Activated T-helper 2 cell treated with anti-CD3 and anti-CD28 coated beads, Interferon-gamma antibody, Interleukin-2, Interleukin-4, amounts not matched to agents 10 μg/mL and 5 μg/mL and 100 μg/mL, durations not matched to agents 14 hours and 24 hours and 36 hours (primary cell): ENCODE data around the gene UBA1. TPM values are rescaled to one million over a fixed set of nuclear protein-coding genes. Genes with fewer than 3 reads are reported as not detected.

ENCODE experiments used
- DNase-seq: peaks from one replicate; pipeline ENCODE4 v3.0.0; 2021; ENCODE audit warnings: low spot score
- H3K27ac Mint-ChIP-seq: one replicate; pipeline ENCODE4 v1.8.0; 2021; ENCODE audit warnings: mixed read lengths
- H3K27me3 Mint-ChIP-seq: one replicate; pipeline ENCODE4 v1.8.0; 2021; ENCODE audit warnings: low read depth, mixed read lengths
- H3K36me3 Mint-ChIP-seq: one replicate; pipeline ENCODE4 v1.8.0; 2021; ENCODE audit warnings: low read depth, mixed read lengths
- H3K4me1 Mint-ChIP-seq: one replicate; pipeline ENCODE4 v1.8.0; 2021; ENCODE audit warnings: low read depth, mixed read lengths
- H3K4me3 Mint-ChIP-seq: one replicate; pipeline ENCODE4 v1.8.0; 2021; ENCODE audit warnings: low read depth, mild to moderate bottlenecking, moderate library complexity, mixed read lengths
- H3K9me3 Mint-ChIP-seq: one replicate; pipeline ENCODE4 v1.8.0; 2021; ENCODE audit warnings: mixed read lengths
- intact Hi-C: fragments of 100-400 bp; cut with micrococcal nuclease; formaldehyde crosslinking; loops from one replicate; pipeline ENCODE4 v1.15.1; 2023
- total RNA-seq: library from RNA; stranded (reverse); gene quantifications from 2 replicates; pipeline ENCODE4 v1.2.3, GENCODE V29; 2022

UBA1 gene
- total RNA-seq, 1 donor from 2014 or later, result 242 TPM

GRCh38 chrX:47233333-47234113, 39.9 kb downstream of the UBA1 start:
- no peaks in the 10 kb centered on the region for H3K9me3 Mint-ChIP-seq
- H3K27ac Mint-ChIP-seq, result peak overlapping the region; percentile 95
- peaks cover 17% of the 10 kb centered on the region for H3K4me1 Mint-ChIP-seq
- intact Hi-C loops, result loop anchor here (1.0 to 10.0 kb wide), 4 partner anchors 15 to 81 kb away; partner anchors contain the start of genes CDK16 and UBA1
- peak; percentile 91 for DNase-seq
- H3K27me3 Mint-ChIP-seq, result no peaks in the 10 kb centered on the region
- H3K4me3 Mint-ChIP-seq, result peak overlapping the region; percentile 86
- peaks cover 20% of the 10 kb centered on the region for H3K36me3 Mint-ChIP-seq

- Mint-ChIP-seq H3K9me3 (no peaks in the 10 kb centered on the region), H3K36me3 (peaks cover 17% of the 10 kb centered on the region), H3K27ac (peak overlapping the region; percentile 60), H3K4me1 (peaks cover 17% of the 10 kb centered on the region), H3K27me3 (no peaks in the 10 kb centered on the region), H3K4me3 (peak overlapping the region; percentile 86)
- intact Hi-C loops, result loop anchor here (10.0 kb wide), 1 partner anchor 80 kb away; no protein-coding TSS in a partner anchor
- DNase-seq, result no peak
Observed at GRCh38 chrX:47234583-47234982, 41.0 kb downstream of the UBA1 start.

GRCh38 chrX:47235691-47236103, 42.1 kb downstream of the UBA1 start:
- no peak for DNase-seq
- intact Hi-C loops, result loop anchor here (10.0 kb wide), 1 partner anchor 79 kb away; no protein-coding TSS in a partner anchor
- H3K27ac Mint-ChIP-seq, result peak overlapping the region; percentile 26
- peaks cover 17% of the 10 kb centered on the region for H3K4me1 Mint-ChIP-seq
- H3K4me3 Mint-ChIP-seq, result peak overlapping the region; percentile 48
- peaks cover 20% of the 10 kb centered on the region for H3K36me3 Mint-ChIP-seq
- no peaks in the 10 kb centered on the region for H3K9me3 Mint-ChIP-seq
- H3K27me3 Mint-ChIP-seq, result no peaks in the 10 kb centered on the region

GRCh38 chrX:47239199-47239598, 45.6 kb downstream of the UBA1 start:
- H3K4me1 Mint-ChIP-seq, result peaks cover 12% of the 10 kb centered on the region
- H3K36me3 Mint-ChIP-seq, result peaks cover 32% of the 10 kb centered on the region
- no peak for DNase-seq
- H3K9me3 Mint-ChIP-seq, result no peaks in the 10 kb centered on the region
- intact Hi-C loops, result loop anchor here (10.0 kb wide), 1 partner anchor 76 kb away; no protein-coding TSS in a partner anchor
- no peak overlapping the region for H3K27ac Mint-ChIP-seq
- no peak overlapping the region for H3K4me3 Mint-ChIP-seq
- H3K27me3 Mint-ChIP-seq, result no peaks in the 10 kb centered on the region

GRCh38 chrX:47239898-47240545, 46.4 kb downstream of the UBA1 start:
- peaks cover 37% of the 10 kb centered on the region for H3K36me3 Mint-ChIP-seq
- H3K4me1 Mint-ChIP-seq, result peaks cover 12% of the 10 kb centered on the region
- no peak overlapping the region for H3K27ac Mint-ChIP-seq
- no peak for DNase-seq
- H3K27me3 Mint-ChIP-seq, result no peaks in the 10 kb centered on the region
- intact Hi-C loops, result loop anchor here (10.0 kb wide), 1 partner anchor 75 kb away; no protein-coding TSS in a partner anchor
- no peak overlapping the region for H3K4me3 Mint-ChIP-seq
- no peaks in the 10 kb centered on the region for H3K9me3 Mint-ChIP-seq

- intact Hi-C loops, result no loop called here
- Mint-ChIP-seq H3K36me3 (peaks cover 33% of the 10 kb centered on the region), H3K27ac (no peak overlapping the region), H3K27me3 (no peaks in the 10 kb centered on the region), H3K4me3 (no peak overlapping the region), H3K4me1 (peaks cover 6% of the 10 kb centered on the region), H3K9me3 (no peaks in the 10 kb centered on the region)
- no peak for DNase-seq
Observed at GRCh38 chrX:47240619-47241018, 47.0 kb downstream of the UBA1 start.

GRCh38 chrX:47241201-47242011, 47.8 kb downstream of the UBA1 start:
- H3K4me1 Mint-ChIP-seq, result peaks cover 2% of the 10 kb centered on the region
- H3K27me3 Mint-ChIP-seq, result no peaks in the 10 kb centered on the region
- DNase-seq, result no peak
- no peak overlapping the region for H3K27ac Mint-ChIP-seq
- H3K36me3 Mint-ChIP-seq, result peaks cover 40% of the 10 kb centered on the region
- no peaks in the 10 kb centered on the region for H3K9me3 Mint-ChIP-seq
- intact Hi-C loops, result no loop called here
- no peak overlapping the region for H3K4me3 Mint-ChIP-seq

- no peak overlapping the region for H3K27ac Mint-ChIP-seq
- H3K9me3 Mint-ChIP-seq, result no peaks in the 10 kb centered on the region
- H3K36me3 Mint-ChIP-seq, result peaks cover 42% of the 10 kb centered on the region
- H3K4me3 Mint-ChIP-seq, result no peak overlapping the region
- intact Hi-C loops, result no loop called here
- no peak for DNase-seq
- no peaks in the 10 kb centered on the region for H3K27me3 Mint-ChIP-seq
- H3K4me1 Mint-ChIP-seq, result peaks cover 4% of the 10 kb centered on the region
Observed at GRCh38 chrX:47242321-47242720, 48.7 kb downstream of the UBA1 start.

GRCh38 chrX:47243351-47243750, 49.7 kb downstream of the UBA1 start:
- Mint-ChIP-seq H3K27ac (no peak overlapping the region), H3K9me3 (no peaks in the 10 kb centered on the region), H3K4me1 (peaks cover 13% of the 10 kb centered on the region), H3K36me3 (peaks cover 45% of the 10 kb centered on the region), H3K27me3 (no peaks in the 10 kb centered on the region), H3K4me3 (no peak overlapping the region)
- intact Hi-C loops, result no loop called here
- no peak for DNase-seq

GRCh38 chrX:47244676-47245075, 51.0 kb downstream of the UBA1 start:
- Mint-ChIP-seq H3K36me3 (peaks cover 48% of the 10 kb centered on the region), H3K9me3 (no peaks in the 10 kb centered on the region), H3K27me3 (no peaks in the 10 kb centered on the region), H3K4me3 (no peak overlapping the region), H3K4me1 (peaks cover 18% of the 10 kb centered on the region), H3K27ac (no peak overlapping the region)
- no peak for DNase-seq
- intact Hi-C loops, result no loop called here

- intact Hi-C loops, result no loop called here
- no peaks in the 10 kb centered on the region for H3K9me3 Mint-ChIP-seq
- H3K4me1 Mint-ChIP-seq, result peaks cover 19% of the 10 kb centered on the region
- no peak overlapping the region for H3K27ac Mint-ChIP-seq
- no peak for DNase-seq
- peaks cover 46% of the 10 kb centered on the region for H3K36me3 Mint-ChIP-seq
- no peak overlapping the region for H3K4me3 Mint-ChIP-seq
- H3K27me3 Mint-ChIP-seq, result no peaks in the 10 kb centered on the region
Observed at GRCh38 chrX:47245156-47245555, 51.5 kb downstream of the UBA1 start.

- Mint-ChIP-seq H3K27me3 (no peaks in the 10 kb centered on the region), H3K36me3 (peaks cover 32% of the 10 kb centered on the region), H3K4me1 (peaks cover 19% of the 10 kb centered on the region), H3K9me3 (no peaks in the 10 kb centered on the region), H3K4me3 (no peak overlapping the region), H3K27ac (peak overlapping the region; percentile 81)
- DNase-seq, result no peak
- intact Hi-C loops, result no loop called here
Observed at GRCh38 chrX:47247206-47247998, 53.8 kb downstream of the UBA1 start.
